AG09319 (cell line): ENCODE results near the gene DDO.

Experiments used
- DNase-seq: peaks from one replicate; pipeline ENCODE4 v3.0.0-alpha.2; 2010; ENCODE audit warnings: low read depth; ENCODE audit errors: extremely low read depth
- TF ChIP-seq, protein P1 (sequence below): IDR thresholded peaks from 2 replicates; pipeline ENCODE4 v1.5.1; 2011; ENCODE audit warnings: low read depth, mild to moderate bottlenecking, inconsistent platforms, low read length, moderate library complexity

DDO gene

DNA sequence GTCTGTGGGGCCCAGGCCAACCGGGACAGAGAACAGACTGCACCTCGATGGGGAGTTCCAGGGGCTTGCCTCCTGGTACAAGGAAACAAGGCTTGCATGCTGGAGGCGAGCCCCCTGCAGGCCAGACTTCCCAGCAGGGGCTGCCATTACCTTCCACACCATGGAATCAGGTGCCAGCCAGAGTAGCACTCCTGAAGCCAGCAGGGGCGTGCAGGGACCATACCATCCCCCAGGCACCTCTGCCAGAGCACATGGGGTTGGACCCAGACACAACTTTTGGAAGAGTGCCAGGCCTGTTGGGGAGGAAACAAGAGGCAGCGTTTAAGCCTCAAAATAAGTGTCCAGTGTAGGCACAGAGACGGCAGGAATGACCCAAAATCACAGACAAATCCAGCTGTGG, 6.5 kb downstream of the DDO start:
- DNase-seq, result no peak
- TF ChIP-seq, protein P1, sequence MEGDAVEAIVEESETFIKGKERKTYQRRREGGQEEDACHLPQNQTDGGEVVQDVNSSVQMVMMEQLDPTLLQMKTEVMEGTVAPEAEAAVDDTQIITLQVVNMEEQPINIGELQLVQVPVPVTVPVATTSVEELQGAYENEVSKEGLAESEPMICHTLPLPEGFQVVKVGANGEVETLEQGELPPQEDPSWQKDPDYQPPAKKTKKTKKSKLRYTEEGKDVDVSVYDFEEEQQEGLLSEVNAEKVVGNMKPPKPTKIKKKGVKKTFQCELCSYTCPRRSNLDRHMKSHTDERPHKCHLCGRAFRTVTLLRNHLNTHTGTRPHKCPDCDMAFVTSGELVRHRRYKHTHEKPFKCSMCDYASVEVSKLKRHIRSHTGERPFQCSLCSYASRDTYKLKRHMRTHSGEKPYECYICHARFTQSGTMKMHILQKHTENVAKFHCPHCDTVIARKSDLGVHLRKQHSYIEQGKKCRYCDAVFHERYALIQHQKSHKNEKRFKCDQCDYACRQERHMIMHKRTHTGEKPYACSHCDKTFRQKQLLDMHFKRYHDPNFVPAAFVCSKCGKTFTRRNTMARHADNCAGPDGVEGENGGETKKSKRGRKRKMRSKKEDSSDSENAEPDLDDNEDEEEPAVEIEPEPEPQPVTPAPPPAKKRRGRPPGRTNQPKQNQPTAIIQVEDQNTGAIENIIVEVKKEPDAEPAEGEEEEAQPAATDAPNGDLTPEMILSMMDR, result no peak

DNA sequence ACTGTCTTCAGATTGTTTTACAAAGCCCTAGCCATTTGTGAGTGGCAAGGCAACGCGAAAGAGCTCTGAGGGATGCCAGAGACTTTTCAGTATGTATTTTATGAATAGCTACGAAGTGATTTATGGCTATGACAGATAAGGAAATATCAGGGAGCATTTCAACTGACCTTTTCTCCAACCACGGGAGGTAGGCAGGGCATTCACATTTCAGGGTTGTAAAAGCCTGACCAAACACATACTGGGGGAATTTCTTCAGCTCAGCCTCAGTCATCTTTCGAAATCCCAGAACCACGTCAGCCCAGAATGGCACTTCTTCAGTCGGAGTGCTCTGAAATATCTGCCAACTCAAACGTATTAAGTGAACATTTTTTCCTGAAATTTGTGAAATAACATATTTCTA, 10.8 kb downstream of the DDO start:
- DNase-seq, result no peak
- TF ChIP-seq, protein P1, result no peak

DNA sequence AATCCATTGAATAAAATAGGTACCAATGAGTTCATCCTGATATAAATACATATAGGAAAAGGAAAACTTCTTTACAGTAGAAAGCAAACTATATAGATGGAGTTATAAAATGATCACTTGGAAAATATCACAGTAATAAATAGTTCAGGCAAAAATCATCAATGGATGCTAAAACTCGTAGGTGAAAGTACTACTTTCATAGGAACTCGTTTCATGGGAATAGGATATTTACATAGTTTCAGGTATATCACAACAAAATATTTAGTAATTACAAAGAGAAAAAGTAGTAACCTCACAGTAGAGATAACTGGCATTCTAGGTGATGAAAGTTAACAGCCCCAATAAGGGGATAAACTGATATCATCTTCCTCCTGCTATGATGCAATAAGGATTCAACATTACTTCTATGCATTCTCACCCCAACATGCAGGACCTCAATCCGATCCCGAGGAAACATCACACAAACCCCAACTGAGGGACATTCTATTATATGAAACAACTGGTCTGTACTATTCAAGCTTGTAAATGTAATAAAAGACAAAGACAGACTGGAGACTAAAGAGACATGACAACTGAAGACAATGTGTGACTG, 13.7 kb downstream of the DDO start:
- TF ChIP-seq, protein P1, result no peak
- no peak for DNase-seq

DNA sequence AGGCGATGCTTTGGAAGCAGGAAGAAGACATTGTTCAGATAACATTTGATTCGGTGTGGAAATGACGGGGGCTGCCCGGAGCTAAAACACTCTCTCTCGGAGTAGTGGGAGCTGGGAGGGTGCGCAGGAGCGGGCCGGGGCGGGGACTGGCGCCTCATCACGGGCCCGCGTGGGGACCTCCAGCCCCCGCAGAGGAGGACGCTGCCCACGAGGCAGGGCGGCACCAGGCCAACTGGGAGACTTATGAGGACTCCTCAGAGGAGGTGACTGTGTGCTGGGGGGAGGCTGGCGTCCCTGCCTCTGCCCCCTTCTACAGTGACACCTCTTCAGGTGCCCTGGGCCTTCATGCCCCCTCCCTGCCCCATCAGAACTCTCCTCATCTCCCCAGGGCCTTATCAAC, 15.2 kb downstream of the DDO start:
- TF ChIP-seq, protein P1, result no peak
- DNase-seq, result no peak

DNA sequence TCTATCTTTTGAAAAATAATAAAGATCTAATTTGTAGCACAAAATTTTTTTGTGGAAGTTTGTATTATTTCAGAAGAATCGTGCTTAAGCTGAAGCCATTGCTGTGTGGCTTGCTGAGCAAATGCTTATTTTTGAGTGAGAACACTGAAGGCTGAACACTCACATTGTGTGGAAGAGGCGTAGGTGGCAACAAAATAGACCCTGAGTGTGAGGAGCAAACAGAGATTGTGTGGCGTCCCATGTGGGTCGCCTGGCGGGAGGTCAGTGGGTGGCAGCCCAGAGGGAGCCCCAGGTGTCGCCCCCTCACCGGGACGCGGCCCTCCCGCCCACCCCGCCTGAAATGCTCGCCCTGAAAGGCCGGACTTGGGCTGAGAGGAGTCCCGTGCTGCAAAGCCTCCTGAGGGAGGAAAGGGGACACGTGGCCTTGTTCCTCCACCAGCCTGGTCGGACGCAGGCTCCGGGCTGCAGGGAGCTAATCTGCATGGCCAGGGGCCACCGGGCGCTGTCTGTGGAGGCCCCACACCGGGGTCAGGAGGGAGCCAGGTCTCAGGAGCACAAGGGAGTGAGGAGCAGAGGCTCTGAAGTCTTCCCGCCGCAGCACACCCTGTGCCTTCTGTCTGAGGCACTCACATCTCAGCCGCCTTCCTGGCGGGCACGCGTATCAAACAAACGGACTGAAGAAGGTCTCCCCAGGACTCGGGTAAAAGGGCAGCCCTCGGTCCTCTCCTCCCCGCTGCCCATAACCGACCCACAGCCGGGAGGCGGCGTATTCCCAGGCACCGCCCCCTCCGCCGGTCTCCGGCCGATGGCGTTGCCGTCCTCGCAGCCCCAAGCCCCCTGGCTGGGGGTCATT, 15.9 kb downstream of the DDO start:
- TF ChIP-seq, protein P1, result no peak
- DNase-seq, result no peak

DNA sequence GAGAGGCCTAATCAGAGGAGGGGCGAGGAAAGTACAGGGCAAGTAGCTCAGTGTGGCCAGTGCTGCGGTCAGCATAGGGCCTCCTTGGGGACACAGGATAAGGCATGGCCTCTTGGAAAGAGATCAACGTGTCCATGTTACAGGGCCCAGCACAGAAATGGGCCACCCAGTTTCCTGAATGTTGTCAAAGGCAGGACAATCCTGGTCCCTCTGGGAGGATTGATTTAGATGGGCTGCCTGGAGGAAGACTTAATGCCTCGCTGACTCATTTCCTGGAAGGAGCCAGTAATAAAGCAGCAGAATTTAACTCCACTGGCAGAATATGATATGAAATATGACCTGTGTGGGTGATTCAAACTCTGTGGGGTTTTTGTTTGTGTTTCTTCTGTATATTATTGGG, 16.6 kb downstream of the DDO start:
- TF ChIP-seq, protein P1, result no peak
- DNase-seq, result no peak

DNA sequence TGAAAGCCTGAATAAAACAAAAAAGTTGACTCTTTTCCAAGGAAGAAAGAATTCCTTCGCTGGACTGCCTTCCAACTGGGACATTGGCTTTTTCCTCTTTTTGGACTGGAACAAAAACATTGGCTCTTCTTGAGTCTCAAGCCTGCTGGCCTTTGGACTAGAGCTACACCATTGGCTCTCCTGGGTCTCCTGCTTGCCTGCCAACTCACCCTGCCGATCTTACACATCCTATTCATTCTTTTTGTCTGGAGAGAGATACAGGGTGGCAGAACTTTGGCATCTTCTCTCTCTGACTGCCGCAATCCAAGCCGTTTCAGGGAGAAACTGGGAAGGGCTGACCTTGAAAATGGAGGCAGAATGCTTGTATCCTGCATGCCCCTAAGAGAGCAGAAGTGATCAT, 20.2 kb downstream of the DDO start:
- TF ChIP-seq, protein P1, result no peak
- DNase-seq, result no peak
